ENCODE measurements around the gene GPC6.

DNA sequence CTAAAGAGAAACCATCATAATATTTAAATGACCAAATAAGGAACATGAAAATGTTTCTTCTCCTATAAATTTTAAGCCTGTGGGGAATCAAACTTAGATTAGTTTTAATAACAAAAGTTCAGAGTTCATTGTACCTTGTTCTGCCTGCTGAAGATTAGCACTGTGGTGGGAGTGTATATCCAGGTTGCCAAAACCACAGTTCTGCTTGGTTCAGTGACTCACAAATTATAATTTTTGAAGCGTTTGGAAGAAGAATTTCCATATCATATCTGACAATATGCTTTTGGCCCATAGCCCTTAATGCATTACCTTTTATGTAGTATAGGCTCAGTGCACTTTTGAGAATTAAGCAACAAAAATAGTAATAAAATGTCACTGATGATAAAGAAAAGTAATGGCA lies 545.2 kb downstream of the GPC6 start:
- TF ChIP-seq, protein P1, sequence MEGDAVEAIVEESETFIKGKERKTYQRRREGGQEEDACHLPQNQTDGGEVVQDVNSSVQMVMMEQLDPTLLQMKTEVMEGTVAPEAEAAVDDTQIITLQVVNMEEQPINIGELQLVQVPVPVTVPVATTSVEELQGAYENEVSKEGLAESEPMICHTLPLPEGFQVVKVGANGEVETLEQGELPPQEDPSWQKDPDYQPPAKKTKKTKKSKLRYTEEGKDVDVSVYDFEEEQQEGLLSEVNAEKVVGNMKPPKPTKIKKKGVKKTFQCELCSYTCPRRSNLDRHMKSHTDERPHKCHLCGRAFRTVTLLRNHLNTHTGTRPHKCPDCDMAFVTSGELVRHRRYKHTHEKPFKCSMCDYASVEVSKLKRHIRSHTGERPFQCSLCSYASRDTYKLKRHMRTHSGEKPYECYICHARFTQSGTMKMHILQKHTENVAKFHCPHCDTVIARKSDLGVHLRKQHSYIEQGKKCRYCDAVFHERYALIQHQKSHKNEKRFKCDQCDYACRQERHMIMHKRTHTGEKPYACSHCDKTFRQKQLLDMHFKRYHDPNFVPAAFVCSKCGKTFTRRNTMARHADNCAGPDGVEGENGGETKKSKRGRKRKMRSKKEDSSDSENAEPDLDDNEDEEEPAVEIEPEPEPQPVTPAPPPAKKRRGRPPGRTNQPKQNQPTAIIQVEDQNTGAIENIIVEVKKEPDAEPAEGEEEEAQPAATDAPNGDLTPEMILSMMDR (IDR thresholded peaks at IDR 0.05), result no peak
- TF ChIP-seq POLR2A (IDR thresholded peaks at IDR 0.05), result no peak
